ENCODE results near the gene MRPS6. TPM values are rescaled to one million over a fixed set of nuclear protein-coding genes. Genes with fewer than 3 reads are reported as not detected.

MRPS6 gene
- total and polyA plus RNA-seq, 10 of the 15 experiments (the other 5 are each of a cell fraction or from before 2014, with no cell fraction given): 32.5 to 232 (median 90.3) TPM

- TF ChIP-seq MLLT1 (IDR thresholded peaks at IDR 0.05) (no peak), NFYA (IDR thresholded peaks at IDR 0.05; ENCODE audit: borderline replicate concordance, low read depth, low read length) (no peak), CHD2 (IDR thresholded peaks at IDR 0.05; ENCODE audit: borderline replicate concordance, low read depth, low read length) (no peak), NFXL1 (IDR thresholded peaks at IDR 0.05; ENCODE audit: borderline replicate concordance) (no peak), LARP7 (IDR thresholded peaks at IDR 0.05) (no peak), TAF1 (IDR thresholded peaks at IDR 0.05; ENCODE audit: borderline replicate concordance, low read depth, low read length) (no peak), JUNB (IDR thresholded peaks at IDR 0.05) (no peak), HDAC2 (IDR thresholded peaks at IDR 0.05) (no peak), JUND (IDR thresholded peaks at IDR 0.05; ENCODE audit: low read depth, low read length) (no peak), PAX8 (IDR thresholded peaks at IDR 0.05) (no peak)
- TF ChIP-seq, protein P1, sequence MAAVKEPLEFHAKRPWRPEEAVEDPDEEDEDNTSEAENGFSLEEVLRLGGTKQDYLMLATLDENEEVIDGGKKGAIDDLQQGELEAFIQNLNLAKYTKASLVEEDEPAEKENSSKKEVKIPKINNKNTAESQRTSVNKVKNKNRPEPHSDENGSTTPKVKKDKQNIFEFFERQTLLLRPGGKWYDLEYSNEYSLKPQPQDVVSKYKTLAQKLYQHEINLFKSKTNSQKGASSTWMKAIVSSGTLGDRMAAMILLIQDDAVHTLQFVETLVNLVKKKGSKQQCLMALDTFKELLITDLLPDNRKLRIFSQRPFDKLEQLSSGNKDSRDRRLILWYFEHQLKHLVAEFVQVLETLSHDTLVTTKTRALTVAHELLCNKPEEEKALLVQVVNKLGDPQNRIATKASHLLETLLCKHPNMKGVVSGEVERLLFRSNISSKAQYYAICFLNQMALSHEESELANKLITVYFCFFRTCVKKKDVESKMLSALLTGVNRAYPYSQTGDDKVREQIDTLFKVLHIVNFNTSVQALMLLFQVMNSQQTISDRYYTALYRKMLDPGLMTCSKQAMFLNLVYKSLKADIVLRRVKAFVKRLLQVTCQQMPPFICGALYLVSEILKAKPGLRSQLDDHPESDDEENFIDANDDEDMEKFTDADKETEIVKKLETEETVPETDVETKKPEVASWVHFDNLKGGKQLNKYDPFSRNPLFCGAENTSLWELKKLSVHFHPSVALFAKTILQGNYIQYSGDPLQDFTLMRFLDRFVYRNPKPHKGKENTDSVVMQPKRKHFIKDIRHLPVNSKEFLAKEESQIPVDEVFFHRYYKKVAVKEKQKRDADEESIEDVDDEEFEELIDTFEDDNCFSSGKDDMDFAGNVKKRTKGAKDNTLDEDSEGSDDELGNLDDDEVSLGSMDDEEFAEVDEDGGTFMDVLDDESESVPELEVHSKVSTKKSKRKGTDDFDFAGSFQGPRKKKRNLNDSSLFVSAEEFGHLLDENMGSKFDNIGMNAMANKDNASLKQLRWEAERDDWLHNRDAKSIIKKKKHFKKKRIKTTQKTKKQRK (IDR thresholded peaks at IDR 0.05; ENCODE audit: low read depth, low read length): no peak
Observed at GRCh38 chr21:34126269-34126668, 52.9 kb downstream of the MRPS6 start (continued).

Measured in GM12878 (cell line).